ENCODE data around the gene SPRING1.

GRCh38 chr12:116737774-116738657, at the start of gene SPRING1, which contains the start of gene RNFT2:
- TF ChIP-seq, protein P1, sequence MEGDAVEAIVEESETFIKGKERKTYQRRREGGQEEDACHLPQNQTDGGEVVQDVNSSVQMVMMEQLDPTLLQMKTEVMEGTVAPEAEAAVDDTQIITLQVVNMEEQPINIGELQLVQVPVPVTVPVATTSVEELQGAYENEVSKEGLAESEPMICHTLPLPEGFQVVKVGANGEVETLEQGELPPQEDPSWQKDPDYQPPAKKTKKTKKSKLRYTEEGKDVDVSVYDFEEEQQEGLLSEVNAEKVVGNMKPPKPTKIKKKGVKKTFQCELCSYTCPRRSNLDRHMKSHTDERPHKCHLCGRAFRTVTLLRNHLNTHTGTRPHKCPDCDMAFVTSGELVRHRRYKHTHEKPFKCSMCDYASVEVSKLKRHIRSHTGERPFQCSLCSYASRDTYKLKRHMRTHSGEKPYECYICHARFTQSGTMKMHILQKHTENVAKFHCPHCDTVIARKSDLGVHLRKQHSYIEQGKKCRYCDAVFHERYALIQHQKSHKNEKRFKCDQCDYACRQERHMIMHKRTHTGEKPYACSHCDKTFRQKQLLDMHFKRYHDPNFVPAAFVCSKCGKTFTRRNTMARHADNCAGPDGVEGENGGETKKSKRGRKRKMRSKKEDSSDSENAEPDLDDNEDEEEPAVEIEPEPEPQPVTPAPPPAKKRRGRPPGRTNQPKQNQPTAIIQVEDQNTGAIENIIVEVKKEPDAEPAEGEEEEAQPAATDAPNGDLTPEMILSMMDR (conservative IDR thresholded peaks at IDR 0.05; ENCODE audit: low read length), result peak; percentile 15; the same call in 1 of the 2 replicates
- TF ChIP-seq EZH2phosphoT487 (IDR thresholded peaks at IDR 0.05; ENCODE audit: borderline replicate concordance), result no peak
